Liver (tissue), 9 donors: ENCODE measurements around the gene STXBP1. TPM values are rescaled to one million over a fixed set of nuclear protein-coding genes. Genes with fewer than 3 reads are reported as not detected.

Experiments
- DNase-seq: peaks from one replicate; pipeline ENCODE4 v3.0.0-alpha.2; 2017; ENCODE audit warnings: low spot score
- H3K27ac ChIP-seq, 2 donors: one replicate each; pipeline ENCODE4 v1.7.0; 2013; ENCODE audit warnings: inconsistent platforms in 2 of 2, low read length in 2 of 2, control low read depth in 1 of 2, low read depth in 1 of 2, mild to moderate bottlenecking in 1 of 2
- H3K27me3 ChIP-seq, 4 donors: one replicate each; pipeline versions ENCODE4 v1.6.1 to v1.7.0; 2013; ENCODE audit warnings: low read length in 3 of 4, inconsistent platforms in 1 of 4, mild to moderate bottlenecking in 1 of 4, moderate library complexity in 1 of 4; ENCODE audit not compliant: control insufficient read depth in 4 of 4, insufficient read depth in 4 of 4
- H3K36me3 ChIP-seq, 4 donors: one replicate each; pipeline versions ENCODE4 v1.6.1 to v1.7.0; 2013; ENCODE audit warnings: low read length in 3 of 4, mild to moderate bottlenecking in 3 of 4, low read depth in 1 of 4, moderate library complexity in 1 of 4; ENCODE audit not compliant: control insufficient read depth in 4 of 4, insufficient read depth in 3 of 4
- H3K4me1 ChIP-seq, 4 donors: one replicate each; pipeline versions ENCODE4 v1.6.1 to v1.7.0; 2013; ENCODE audit warnings: low read length in 3 of 4, mild to moderate bottlenecking in 3 of 4, moderate library complexity in 1 of 4; ENCODE audit not compliant: control insufficient read depth in 4 of 4, insufficient read depth in 4 of 4
- H3K4me3 ChIP-seq, 3 donors: one replicate each; pipeline versions ENCODE4 v1.6.1 to v1.7.0; 2013; ENCODE audit warnings: low read length in 3 of 3, control low read depth in 1 of 3, low read depth in 1 of 3, mild to moderate bottlenecking in 1 of 3
- H3K9ac ChIP-seq, 2 donors: one replicate each; pipeline ENCODE4 v1.7.0; 2013; ENCODE audit warnings: low read length in 2 of 2, mild to moderate bottlenecking in 2 of 2, moderate library complexity in 2 of 2, control low read depth in 1 of 2, low read depth in 1 of 2
- H3K9me3 ChIP-seq, 4 donors: one replicate each; pipeline versions ENCODE4 v1.6.1 to v1.7.0; 2013; ENCODE audit warnings: low read length in 3 of 4; ENCODE audit not compliant: control insufficient read depth in 4 of 4
- EGR1 ChIP-seq, 2 donors: IDR thresholded peaks; 2 replicates each; pipeline ENCODE4 v1.6.1; 2016 to 2018; ENCODE audit warnings: antibody characterized with exemption in 2 of 2, low read depth in 2 of 2
- FOXA1 ChIP-seq: IDR thresholded peaks from 2 replicates; pipeline ENCODE4 v1.6.1; 2016; ENCODE audit warnings: antibody characterized with exemption
- FOXA2 ChIP-seq: IDR thresholded peaks from 2 replicates; pipeline ENCODE4 v1.6.1; 2016; ENCODE audit warnings: antibody characterized with exemption
- GABPA ChIP-seq, 2 donors: IDR thresholded peaks in 1 of 2; conservative IDR thresholded peaks in 1 of 2; 2 replicates each; pipeline ENCODE4 v1.6.1; 2016; ENCODE audit warnings: antibody characterized with exemption in 2 of 2, mild to moderate bottlenecking in 1 of 2, moderate library complexity in 1 of 2
- HNF4A ChIP-seq, 2 donors: conservative IDR thresholded peaks; 2 replicates each; pipeline ENCODE4 v1.6.1; 2016; ENCODE audit warnings: antibody characterized with exemption in 2 of 2, mild to moderate bottlenecking in 2 of 2
- HNF4G ChIP-seq: IDR thresholded peaks from 2 replicates; pipeline ENCODE4 v1.6.1; 2016; ENCODE audit warnings: antibody characterized with exemption
- JUND ChIP-seq, 2 donors: IDR thresholded peaks; 2 replicates each; pipeline ENCODE4 v1.6.1; 2016; ENCODE audit warnings: antibody characterized with exemption in 2 of 2
- NR2F2 ChIP-seq: IDR thresholded peaks from 2 replicates; pipeline ENCODE4 v1.6.1; 2016; ENCODE audit warnings: antibody characterized with exemption
- RAD21 ChIP-seq, 2 donors: IDR thresholded peaks; 2 replicates each; pipeline ENCODE4 v1.6.1; 2016; ENCODE audit warnings: antibody characterized with exemption in 2 of 2, mild to moderate bottlenecking in 2 of 2
- RXRA ChIP-seq, 2 donors: IDR thresholded peaks; 2 replicates each; pipeline ENCODE4 v1.6.1; 2017 to 2018; ENCODE audit warnings: antibody characterized with exemption in 2 of 2, mild to moderate bottlenecking in 1 of 2
- SP1 ChIP-seq: IDR thresholded peaks from 2 replicates; pipeline ENCODE4 v1.6.1; 2018; ENCODE audit warnings: antibody characterized with exemption, mild to moderate bottlenecking
- TAF1 ChIP-seq: conservative IDR thresholded peaks from 2 replicates; pipeline ENCODE4 v1.6.1; 2016; ENCODE audit warnings: antibody characterized with exemption, mild to moderate bottlenecking
- WGBS: extraction: QIAGEN DNeasy Blood & Tissue Kit; methylation state at CpG from one replicate; pipeline ENCODE4 v1.1.7; 2013; 5-methylcytosine and 5-hydroxymethylcytosine counted together
- polyA plus RNA-seq, 2 donors: library from polyadenylated mRNA; stranded (reverse) in 1 of 2; unstranded in 1 of 2; fragments of 200-250 nt in 1 of 2; fragments of >200 nt in 1 of 2; fragmentation: Nextera tagmentation in 1 of 2; extraction: Ambion mirVana in 1 of 2; gene quantifications; one replicate each; pipeline versions ENCODE4 v1.2.1 to v1.2.3, GENCODE V29; 2013 to 2015
- total RNA-seq, 2 donors: library from RNA; depleted of rRNA; stranded (reverse); fragments of >200 nt; gene quantifications; one replicate each; pipeline ENCODE4 v1.2.3, GENCODE V29; 2014
- TF ChIP-seq, protein P1 (sequence below): fragments of 150-350 bp; IDR thresholded peaks from 2 replicates; pipeline ENCODE4 v1.5.1; 2017; ENCODE audit warnings: improper control_type of control experiment, low read depth, low read length; ENCODE audit not compliant: missing input control
- TF ChIP-seq, protein P2 (sequence below): IDR thresholded peaks from 2 replicates; pipeline ENCODE4 v1.6.1; 2016; ENCODE audit warnings: antibody characterized with exemption
- TF ChIP-seq, protein P3 (sequence below): IDR thresholded peaks from 2 replicates; pipeline ENCODE4 v1.6.1; 2016; ENCODE audit warnings: antibody characterized with exemption
- TF ChIP-seq, protein P4 (sequence below): IDR thresholded peaks from 2 replicates; pipeline ENCODE4 v1.6.1; 2016; ENCODE audit warnings: antibody characterized with exemption
- TF ChIP-seq, protein P5 (sequence below): IDR thresholded peaks from 2 replicates; pipeline ENCODE4 v1.6.1; 2016; ENCODE audit warnings: antibody characterized with exemption, mild to moderate bottlenecking
- donor health status: healthy.
- donor health status: healthy.
- donor health status: healthy.
- donor health status: healthy.
- donor health status: healthy.

Gene STXBP1
- total and polyA plus RNA-seq, 4 donors, result 1.7 to 4.6 (median 2.3) TPM

DNA sequence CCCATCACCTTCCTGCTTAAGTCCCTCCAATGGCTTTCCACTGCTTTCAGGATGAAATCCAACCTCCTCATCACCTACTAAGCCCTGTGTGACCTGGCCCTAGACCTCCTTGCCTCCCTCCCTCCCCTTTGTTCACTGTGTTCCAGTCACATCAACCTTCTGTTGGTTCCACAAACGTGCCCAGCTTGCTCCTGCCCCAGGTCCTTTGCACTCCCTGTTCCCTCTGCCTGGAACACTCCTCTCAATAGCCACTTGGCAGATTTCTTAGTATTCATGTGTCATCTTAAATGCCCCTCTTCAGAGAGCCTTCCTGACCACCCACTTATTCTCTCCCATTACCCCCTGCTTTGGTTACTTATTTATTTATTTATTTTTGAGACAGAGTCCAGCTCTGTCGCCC, 24.1 kb upstream of the STXBP1 start:
- no peaks in the 10 kb centered on the region for H3K9me3 ChIP-seq
- no peak for TF ChIP-seq FOXA1
- TF ChIP-seq GABPA (IDR thresholded peaks at IDR 0.05 in 1 of 2, conservative IDR thresholded peaks at IDR 0.05 in 1 of 2), result no peak
- TF ChIP-seq, protein P1, sequence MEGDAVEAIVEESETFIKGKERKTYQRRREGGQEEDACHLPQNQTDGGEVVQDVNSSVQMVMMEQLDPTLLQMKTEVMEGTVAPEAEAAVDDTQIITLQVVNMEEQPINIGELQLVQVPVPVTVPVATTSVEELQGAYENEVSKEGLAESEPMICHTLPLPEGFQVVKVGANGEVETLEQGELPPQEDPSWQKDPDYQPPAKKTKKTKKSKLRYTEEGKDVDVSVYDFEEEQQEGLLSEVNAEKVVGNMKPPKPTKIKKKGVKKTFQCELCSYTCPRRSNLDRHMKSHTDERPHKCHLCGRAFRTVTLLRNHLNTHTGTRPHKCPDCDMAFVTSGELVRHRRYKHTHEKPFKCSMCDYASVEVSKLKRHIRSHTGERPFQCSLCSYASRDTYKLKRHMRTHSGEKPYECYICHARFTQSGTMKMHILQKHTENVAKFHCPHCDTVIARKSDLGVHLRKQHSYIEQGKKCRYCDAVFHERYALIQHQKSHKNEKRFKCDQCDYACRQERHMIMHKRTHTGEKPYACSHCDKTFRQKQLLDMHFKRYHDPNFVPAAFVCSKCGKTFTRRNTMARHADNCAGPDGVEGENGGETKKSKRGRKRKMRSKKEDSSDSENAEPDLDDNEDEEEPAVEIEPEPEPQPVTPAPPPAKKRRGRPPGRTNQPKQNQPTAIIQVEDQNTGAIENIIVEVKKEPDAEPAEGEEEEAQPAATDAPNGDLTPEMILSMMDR, result no peak
- no peak for TF ChIP-seq RXRA (IDR thresholded peaks at IDR 0.05)
- TF ChIP-seq, protein P2, sequence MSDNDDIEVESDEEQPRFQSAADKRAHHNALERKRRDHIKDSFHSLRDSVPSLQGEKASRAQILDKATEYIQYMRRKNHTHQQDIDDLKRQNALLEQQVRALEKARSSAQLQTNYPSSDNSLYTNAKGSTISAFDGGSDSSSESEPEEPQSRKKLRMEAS, result no peak
- no peak for TF ChIP-seq SP1
- TF ChIP-seq HNF4G, result no peak
- no peak for TF ChIP-seq JUND (IDR thresholded peaks at IDR 0.05)
- TF ChIP-seq TAF1, result no peak
- TF ChIP-seq NR2F2, result no peak
- TF ChIP-seq, protein P3, sequence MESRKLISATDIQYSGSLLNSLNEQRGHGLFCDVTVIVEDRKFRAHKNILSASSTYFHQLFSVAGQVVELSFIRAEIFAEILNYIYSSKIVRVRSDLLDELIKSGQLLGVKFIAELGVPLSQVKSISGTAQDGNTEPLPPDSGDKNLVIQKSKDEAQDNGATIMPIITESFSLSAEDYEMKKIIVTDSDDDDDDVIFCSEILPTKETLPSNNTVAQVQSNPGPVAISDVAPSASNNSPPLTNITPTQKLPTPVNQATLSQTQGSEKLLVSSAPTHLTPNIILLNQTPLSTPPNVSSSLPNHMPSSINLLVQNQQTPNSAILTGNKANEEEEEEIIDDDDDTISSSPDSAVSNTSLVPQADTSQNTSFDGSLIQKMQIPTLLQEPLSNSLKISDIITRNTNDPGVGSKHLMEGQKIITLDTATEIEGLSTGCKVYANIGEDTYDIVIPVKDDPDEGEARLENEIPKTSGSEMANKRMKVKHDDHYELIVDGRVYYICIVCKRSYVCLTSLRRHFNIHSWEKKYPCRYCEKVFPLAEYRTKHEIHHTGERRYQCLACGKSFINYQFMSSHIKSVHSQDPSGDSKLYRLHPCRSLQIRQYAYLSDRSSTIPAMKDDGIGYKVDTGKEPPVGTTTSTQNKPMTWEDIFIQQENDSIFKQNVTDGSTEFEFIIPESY, result no peak
- TF ChIP-seq FOXA2, result no peak
- no peak for TF ChIP-seq HNF4A (conservative IDR thresholded peaks at IDR 0.05)
- TF ChIP-seq, protein P4, sequence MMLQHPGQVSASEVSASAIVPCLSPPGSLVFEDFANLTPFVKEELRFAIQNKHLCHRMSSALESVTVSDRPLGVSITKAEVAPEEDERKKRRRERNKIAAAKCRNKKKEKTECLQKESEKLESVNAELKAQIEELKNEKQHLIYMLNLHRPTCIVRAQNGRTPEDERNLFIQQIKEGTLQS, result no peak
- TF ChIP-seq RAD21 (IDR thresholded peaks at IDR 0.05), result no peak
- TF ChIP-seq EGR1 (IDR thresholded peaks at IDR 0.05; ENCODE audit: low read depth in 2 of 2), result no peak
- no peak for DNase-seq
- no peaks in the 10 kb centered on the region for H3K27me3 ChIP-seq
- H3K27ac ChIP-seq, result no peak overlapping the region
- H3K9ac ChIP-seq, result no peak overlapping the region
- no peaks in the 10 kb centered on the region for H3K4me1 ChIP-seq
- H3K4me3 ChIP-seq, result no peak overlapping the region
- WGBS, result 63% methylated on average over 2 of the region's 2 CpGs
- no peaks in the 10 kb centered on the region for H3K36me3 ChIP-seq

DNA sequence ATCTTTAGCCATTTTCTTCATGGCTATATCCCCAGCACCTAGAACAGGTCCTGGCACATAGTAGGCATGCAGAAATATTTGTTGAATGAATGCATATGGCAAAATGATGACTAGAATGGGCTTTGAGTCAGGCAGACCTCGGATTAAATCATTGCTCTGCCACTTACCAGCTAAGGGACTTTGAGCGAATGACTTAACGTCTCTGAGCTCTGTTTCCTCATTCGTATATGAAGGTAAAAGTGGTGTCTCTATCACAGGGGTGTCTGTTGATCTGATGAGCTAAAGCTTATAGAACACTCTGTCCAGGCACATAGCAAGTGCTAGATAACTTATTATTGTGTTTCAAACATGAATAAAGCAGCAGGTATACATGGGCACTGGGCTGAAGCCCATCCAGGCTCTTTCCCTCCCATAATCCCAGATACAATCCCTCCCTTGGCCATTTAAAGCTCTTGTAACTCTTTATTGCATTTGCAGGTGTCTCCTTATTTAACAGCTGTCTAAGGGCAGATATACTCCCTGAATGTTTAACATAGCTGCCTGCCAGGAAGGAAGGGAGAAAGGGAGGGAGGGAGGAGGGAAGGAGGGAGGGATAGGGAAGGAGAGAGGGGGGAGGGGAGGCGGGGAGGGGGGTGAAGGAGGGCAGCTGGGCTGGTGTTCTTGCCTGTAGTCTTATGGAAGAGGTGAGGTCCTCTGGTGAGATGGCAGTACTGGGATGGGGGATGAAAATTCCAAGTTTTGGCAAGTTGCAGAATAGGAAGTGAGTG, 23.2 kb upstream of the STXBP1 start:
- no peak for DNase-seq
- TF ChIP-seq TAF1, result no peak
- TF ChIP-seq FOXA2, result no peak
- no peak for TF ChIP-seq HNF4G
- no peak for TF ChIP-seq NR2F2
- no peak for TF ChIP-seq RAD21 (IDR thresholded peaks at IDR 0.05)
- TF ChIP-seq, protein P3, result no peak
- TF ChIP-seq, protein P5, sequence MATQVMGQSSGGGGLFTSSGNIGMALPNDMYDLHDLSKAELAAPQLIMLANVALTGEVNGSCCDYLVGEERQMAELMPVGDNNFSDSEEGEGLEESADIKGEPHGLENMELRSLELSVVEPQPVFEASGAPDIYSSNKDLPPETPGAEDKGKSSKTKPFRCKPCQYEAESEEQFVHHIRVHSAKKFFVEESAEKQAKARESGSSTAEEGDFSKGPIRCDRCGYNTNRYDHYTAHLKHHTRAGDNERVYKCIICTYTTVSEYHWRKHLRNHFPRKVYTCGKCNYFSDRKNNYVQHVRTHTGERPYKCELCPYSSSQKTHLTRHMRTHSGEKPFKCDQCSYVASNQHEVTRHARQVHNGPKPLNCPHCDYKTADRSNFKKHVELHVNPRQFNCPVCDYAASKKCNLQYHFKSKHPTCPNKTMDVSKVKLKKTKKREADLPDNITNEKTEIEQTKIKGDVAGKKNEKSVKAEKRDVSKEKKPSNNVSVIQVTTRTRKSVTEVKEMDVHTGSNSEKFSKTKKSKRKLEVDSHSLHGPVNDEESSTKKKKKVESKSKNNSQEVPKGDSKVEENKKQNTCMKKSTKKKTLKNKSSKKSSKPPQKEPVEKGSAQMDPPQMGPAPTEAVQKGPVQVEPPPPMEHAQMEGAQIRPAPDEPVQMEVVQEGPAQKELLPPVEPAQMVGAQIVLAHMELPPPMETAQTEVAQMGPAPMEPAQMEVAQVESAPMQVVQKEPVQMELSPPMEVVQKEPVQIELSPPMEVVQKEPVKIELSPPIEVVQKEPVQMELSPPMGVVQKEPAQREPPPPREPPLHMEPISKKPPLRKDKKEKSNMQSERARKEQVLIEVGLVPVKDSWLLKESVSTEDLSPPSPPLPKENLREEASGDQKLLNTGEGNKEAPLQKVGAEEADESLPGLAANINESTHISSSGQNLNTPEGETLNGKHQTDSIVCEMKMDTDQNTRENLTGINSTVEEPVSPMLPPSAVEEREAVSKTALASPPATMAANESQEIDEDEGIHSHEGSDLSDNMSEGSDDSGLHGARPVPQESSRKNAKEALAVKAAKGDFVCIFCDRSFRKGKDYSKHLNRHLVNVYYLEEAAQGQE, result no peak
- TF ChIP-seq GABPA (IDR thresholded peaks at IDR 0.05 in 1 of 2, conservative IDR thresholded peaks at IDR 0.05 in 1 of 2), result no peak
- TF ChIP-seq FOXA1, result no peak
- no peak for TF ChIP-seq EGR1 (IDR thresholded peaks at IDR 0.05; ENCODE audit: low read depth in 2 of 2)
- Histone ChIP-seq H3K9ac (no peak overlapping the region), H3K4me1 (no peaks in the 10 kb centered on the region), H3K36me3 (no peaks in the 10 kb centered on the region), H3K4me3 (no peak overlapping the region), H3K27ac (no peak overlapping the region), H3K27me3 (no peaks in the 10 kb centered on the region), H3K9me3 (no peaks in the 10 kb centered on the region)
- WGBS, result 47% methylated on average over 5 of the region's 5 CpGs
